Mononuclear cell (primary cell): Measurements from ENCODE around the gene HGF. TPM values are rescaled to one million over a fixed set of nuclear protein-coding genes. Genes with fewer than 3 reads are reported as not detected.

Source experiments
- H3K27me3 ChIP-seq: 2 replicates; pipeline ENCODE4 v1.6.0; 2011; ENCODE audit warnings: low read length, control low read depth; ENCODE audit not compliant: insufficient read depth
- H3K4me1 ChIP-seq: 2 replicates; pipeline ENCODE4 v1.5.1; 2011; ENCODE audit warnings: mild to moderate bottlenecking, low read length, control low read depth; ENCODE audit not compliant: insufficient read depth
- H3K4me3 ChIP-seq: 2 replicates; pipeline ENCODE4 v1.5.1; 2011; ENCODE audit warnings: mild to moderate bottlenecking, low read length, moderate library complexity
- H3K9me3 ChIP-seq: 2 replicates; pipeline ENCODE4 v1.5.1; 2011; ENCODE audit warnings: low read depth, mild to moderate bottlenecking, control low read depth, low read length
- total RNA-seq: library from RNA; depleted of rRNA; stranded (reverse); fragments of >200 nt; gene quantifications from one replicate; pipeline ENCODE4 v1.2.3, GENCODE V29; 2012

HGF gene
- total RNA-seq, 1 donor = 2.7 TPM

- H3K4me3 ChIP-seq = no peak overlapping the region
- H3K27me3 ChIP-seq = no peaks in the 10 kb centered on the region
- H3K4me1 ChIP-seq = no peaks in the 10 kb centered on the region
- H3K9me3 ChIP-seq = no peaks in the 10 kb centered on the region
Measured at GRCh38 chr7:81715984-81716588, 53.8 kb downstream of the HGF start.

GRCh38 chr7:81714306-81714705 is 55.5 kb downstream of the HGF start:
- no peak overlapping the region for H3K4me3 ChIP-seq
- no peaks in the 10 kb centered on the region for H3K9me3 ChIP-seq
- no peaks in the 10 kb centered on the region for H3K4me1 ChIP-seq
- H3K27me3 ChIP-seq = no peaks in the 10 kb centered on the region

- H3K27me3 ChIP-seq = no peaks in the 10 kb centered on the region
- H3K4me1 ChIP-seq = no peaks in the 10 kb centered on the region
- no peaks in the 10 kb centered on the region for H3K9me3 ChIP-seq
- no peak overlapping the region for H3K4me3 ChIP-seq
Measured at GRCh38 chr7:81710751-81711150, 59.1 kb downstream of the HGF start.

- Histone ChIP-seq H3K4me3 (no peak overlapping the region), H3K9me3 (no peaks in the 10 kb centered on the region), H3K27me3 (no peaks in the 10 kb centered on the region), H3K4me1 (no peaks in the 10 kb centered on the region)
Measured at GRCh38 chr7:81709836-81710235, 60.0 kb downstream of the HGF start.

- no peak overlapping the region for H3K4me3 ChIP-seq
- no peaks in the 10 kb centered on the region for H3K27me3 ChIP-seq
- no peaks in the 10 kb centered on the region for H3K4me1 ChIP-seq
- no peaks in the 10 kb centered on the region for H3K9me3 ChIP-seq
Measured at GRCh38 chr7:81707966-81708365, 61.9 kb downstream of the HGF start.

GRCh38 chr7:81707196-81707595 is 62.7 kb downstream of the HGF start:
- no peaks in the 10 kb centered on the region for H3K9me3 ChIP-seq
- no peaks in the 10 kb centered on the region for H3K4me1 ChIP-seq

GRCh38 chr7:81705206-81705605 is 64.6 kb downstream of the HGF start:
- no peaks in the 10 kb centered on the region for H3K27me3 ChIP-seq
- no peaks in the 10 kb centered on the region for H3K4me1 ChIP-seq
- no peaks in the 10 kb centered on the region for H3K9me3 ChIP-seq
- no peak overlapping the region for H3K4me3 ChIP-seq

More at GRCh38 chr7:81707196-81707595, 62.7 kb downstream of the HGF start:
- H3K27me3 ChIP-seq = no peaks in the 10 kb centered on the region
- H3K4me3 ChIP-seq = no peak overlapping the region

GRCh38 chr7:81704595-81704994 is 65.3 kb downstream of the HGF start:
- Histone ChIP-seq H3K4me3 (no peak overlapping the region), H3K4me1 (no peaks in the 10 kb centered on the region), H3K9me3 (no peaks in the 10 kb centered on the region), H3K27me3 (no peaks in the 10 kb centered on the region)

GRCh38 chr7:81698965-81699364 is 70.9 kb downstream of the HGF start:
- no peaks in the 10 kb centered on the region for H3K27me3 ChIP-seq
- H3K4me3 ChIP-seq = no peak overlapping the region
- no peaks in the 10 kb centered on the region for H3K4me1 ChIP-seq
- H3K9me3 ChIP-seq = no peaks in the 10 kb centered on the region

- H3K9me3 ChIP-seq = no peaks in the 10 kb centered on the region
- H3K27me3 ChIP-seq = no peaks in the 10 kb centered on the region
Measured at GRCh38 chr7:81694711-81695110, 75.1 kb downstream of the HGF start.

GRCh38 chr7:81693894-81694293 is 76.0 kb downstream of the HGF start:
- no peaks in the 10 kb centered on the region for H3K27me3 ChIP-seq
- H3K4me3 ChIP-seq = no peak overlapping the region
- H3K4me1 ChIP-seq = no peaks in the 10 kb centered on the region
- no peaks in the 10 kb centered on the region for H3K9me3 ChIP-seq

More at GRCh38 chr7:81694711-81695110, 75.1 kb downstream of the HGF start:
- Histone ChIP-seq H3K4me1 (no peaks in the 10 kb centered on the region), H3K4me3 (no peak overlapping the region)

GRCh38 chr7:81693080-81693479 is 76.8 kb downstream of the HGF start:
- no peaks in the 10 kb centered on the region for H3K4me1 ChIP-seq
- no peak overlapping the region for H3K4me3 ChIP-seq
- no peaks in the 10 kb centered on the region for H3K27me3 ChIP-seq

GRCh38 chr7:81692146-81692905 is 77.5 kb downstream of the HGF start:
- Histone ChIP-seq H3K4me3 (no peak overlapping the region), H3K27me3 (no peaks in the 10 kb centered on the region), H3K4me1 (no peaks in the 10 kb centered on the region), H3K9me3 (no peaks in the 10 kb centered on the region)

More at GRCh38 chr7:81693080-81693479, 76.8 kb downstream of the HGF start:
- H3K9me3 ChIP-seq = no peaks in the 10 kb centered on the region

GRCh38 chr7:81691199-81691821 is 78.5 kb downstream of the HGF start:
- Histone ChIP-seq H3K9me3 (no peaks in the 10 kb centered on the region), H3K27me3 (no peaks in the 10 kb centered on the region), H3K4me3 (no peak overlapping the region), H3K4me1 (no peaks in the 10 kb centered on the region)

GRCh38 chr7:81690688-81691087 is 79.2 kb downstream of the HGF start:
- Histone ChIP-seq H3K4me3 (no peak overlapping the region), H3K9me3 (no peaks in the 10 kb centered on the region), H3K27me3 (no peaks in the 10 kb centered on the region), H3K4me1 (no peaks in the 10 kb centered on the region)
